OCI-LY3 (cell line): ENCODE data around the gene HAPLN3.

Source experiments
- EZH2phosphoT487 ChIP-seq: fragments of 200-600 bp; shearing (Covaris generic); IDR thresholded peaks from 2 replicates; pipeline ENCODE4 v1.6.1; 2018; ENCODE audit warnings: antibody characterized with exemption, mixed run types, low read depth
- TF ChIP-seq, protein P1 (sequence below): fragments of 200-600, 300-600 bp; sonication (generic); IDR thresholded peaks from 2 replicates; pipeline ENCODE4 v1.5.1; 2014; ENCODE audit warnings: antibody characterized with exemption, low read length, low read depth

- TF ChIP-seq, protein P1, sequence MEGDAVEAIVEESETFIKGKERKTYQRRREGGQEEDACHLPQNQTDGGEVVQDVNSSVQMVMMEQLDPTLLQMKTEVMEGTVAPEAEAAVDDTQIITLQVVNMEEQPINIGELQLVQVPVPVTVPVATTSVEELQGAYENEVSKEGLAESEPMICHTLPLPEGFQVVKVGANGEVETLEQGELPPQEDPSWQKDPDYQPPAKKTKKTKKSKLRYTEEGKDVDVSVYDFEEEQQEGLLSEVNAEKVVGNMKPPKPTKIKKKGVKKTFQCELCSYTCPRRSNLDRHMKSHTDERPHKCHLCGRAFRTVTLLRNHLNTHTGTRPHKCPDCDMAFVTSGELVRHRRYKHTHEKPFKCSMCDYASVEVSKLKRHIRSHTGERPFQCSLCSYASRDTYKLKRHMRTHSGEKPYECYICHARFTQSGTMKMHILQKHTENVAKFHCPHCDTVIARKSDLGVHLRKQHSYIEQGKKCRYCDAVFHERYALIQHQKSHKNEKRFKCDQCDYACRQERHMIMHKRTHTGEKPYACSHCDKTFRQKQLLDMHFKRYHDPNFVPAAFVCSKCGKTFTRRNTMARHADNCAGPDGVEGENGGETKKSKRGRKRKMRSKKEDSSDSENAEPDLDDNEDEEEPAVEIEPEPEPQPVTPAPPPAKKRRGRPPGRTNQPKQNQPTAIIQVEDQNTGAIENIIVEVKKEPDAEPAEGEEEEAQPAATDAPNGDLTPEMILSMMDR = no peak
- no peak for TF ChIP-seq EZH2phosphoT487
Measured at GRCh38 chr15:88833731-88834100, 61.6 kb downstream of the HAPLN3 start.
